K562 (cell line): ENCODE measurements around the gene MRAP2. TPM values are rescaled to one million over a fixed set of nuclear protein-coding genes. Genes with fewer than 3 reads are reported as not detected.

Experiments used
- ATF7 ChIP-seq: fragments of 450-650 bp; IDR thresholded peaks from 2 replicates; pipeline ENCODE4 v1.7.1; 2014; ENCODE audit warnings: mild to moderate bottlenecking, moderate library complexity
- BRD9 ChIP-seq: fragments of 450-650 bp; IDR thresholded peaks from 2 replicates; pipeline ENCODE4 v1.6.1; 2018; ENCODE audit warnings: low read depth; ENCODE audit not compliant: partially characterized antibody
- HDAC3 ChIP-seq: fragments of 450-650 bp; IDR thresholded peaks from 2 replicates; pipeline ENCODE4 v1.6.1; 2018; ENCODE audit warnings: borderline replicate concordance, mild to moderate bottlenecking, moderate library complexity; ENCODE audit not compliant: partially characterized antibody
- KDM1A ChIP-seq, 2 experiments: fragments of 450-650 bp; IDR thresholded peaks; 2 replicates each; pipeline ENCODE4 v1.6.1; 2016; ENCODE audit warnings: mild to moderate bottlenecking in 2 of 2
- KDM2B ChIP-seq: fragments of 250-450 bp; sonication (Bioruptor Pico); IDR thresholded peaks from 2 replicates; pipeline ENCODE4 v1.8.0; 2021; ENCODE audit warnings: mild to moderate bottlenecking, moderate library complexity
- MAZ ChIP-seq, 2 experiments: fragments of 450-650 bp in 1 of 2; sonication (generic) in 1 of 2; formaldehyde crosslinking; IDR thresholded peaks in 1 of 2; conservative IDR thresholded peaks in 1 of 2; 2 replicates each; pipeline versions ENCODE4 v1.4.0 to v1.5.0; 2020; ENCODE audit warnings: mild to moderate bottlenecking in 1 of 2, missing genetic modification reagents in 1 of 2
- NR4A1 ChIP-seq, 2 experiments: fragments of 250-450 bp in 1 of 2; fragments of 450-650 bp in 1 of 2; sonication (Bioruptor Pico) in 1 of 2; IDR thresholded peaks; 2 replicates each; pipeline versions ENCODE4 v1.4.0 to v1.6.1; 2016 to 2020; ENCODE audit warnings: mild to moderate bottlenecking in 2 of 2, missing compliant biosample characterization in 1 of 2, missing genetic modification characterization in 1 of 2, moderate library complexity in 1 of 2
- NUFIP1 ChIP-seq: fragments of 450-650 bp; IDR thresholded peaks from 2 replicates; pipeline ENCODE4 v1.6.1; 2018; ENCODE audit not compliant: partially characterized antibody
- PML ChIP-seq: IDR thresholded peaks from 2 replicates; pipeline ENCODE4 v1.6.1; 2012; ENCODE audit warnings: low read length, inconsistent platforms
- RB1 ChIP-seq: fragments of 450-650 bp; IDR thresholded peaks from 2 replicates; pipeline ENCODE4 v1.6.1; 2017; ENCODE audit warnings: low read depth, mild to moderate bottlenecking
- RCOR1 ChIP-seq, 2 experiments: IDR thresholded peaks; 2 replicates each; pipeline ENCODE4 v1.6.1; 2012; ENCODE audit warnings: low read depth in 2 of 2, low read length in 2 of 2, borderline replicate concordance in 1 of 2, improper control_type of control experiment in 1 of 2
- SMARCA4 ChIP-seq: fragments of 450-650 bp; IDR thresholded peaks from 2 replicates; pipeline ENCODE4 v1.6.1; 2016
- TAL1 ChIP-seq: fragments of 450-650 bp; IDR thresholded peaks from 2 replicates; pipeline ENCODE4 v1.6.1; 2016; ENCODE audit warnings: mild to moderate bottlenecking
- TRIM28 ChIP-seq: fragments of 450-650 bp; IDR thresholded peaks from 2 replicates; pipeline ENCODE4 v1.6.1; 2017
- ZBTB17 ChIP-seq: fragments of 450-650 bp; formaldehyde crosslinking; IDR thresholded peaks from 2 replicates; pipeline ENCODE4 v1.4.0; 2020; ENCODE audit warnings: mild to moderate bottlenecking
- ZNF551 ChIP-seq: fragments of 250-450 bp; sonication (Bioruptor Pico); IDR thresholded peaks from 2 replicates; pipeline ENCODE4 v1.5.0; 2021; ENCODE audit warnings: mild to moderate bottlenecking, moderate library complexity
- ZNF766 ChIP-seq: fragments of 200-800 bp; sonication (Bioruptor generic); conservative IDR thresholded peaks from 2 replicates; pipeline ENCODE4 v1.6.1; 2016; ENCODE audit warnings: missing genetic modification characterization, missing compliant biosample characterization
- ZNF79 ChIP-seq: fragments of 250-450 bp; sonication (Bioruptor Pico); IDR thresholded peaks from 2 replicates; pipeline ENCODE4 v1.4.0; 2020; ENCODE audit warnings: low read depth, mild to moderate bottlenecking, moderate library complexity
- ZZZ3 ChIP-seq: fragments of 450-650 bp; IDR thresholded peaks from 2 replicates; pipeline ENCODE4 v1.6.1; 2016; ENCODE audit warnings: antibody characterized with exemption, mild to moderate bottlenecking, moderate library complexity
- polyA plus RNA-seq, 8 experiments: library from polyadenylated mRNA; depleted of rRNA in 4 of 8; stranded (reverse) in 5 of 8; unstranded in 3 of 8; fragments of >200 nt; fragmentation: Nextera tagmentation in 2 of 8; fragmentation: Illumina TruSeq in 1 of 8; extraction: Ambion mirVana in 2 of 8; extraction: Trizol in 1 of 8; gene quantifications; 2 replicates each; pipeline versions ENCODE4 v1.2.1 to v1.2.3, GENCODE V29; 2011 to 2014; ENCODE audit warnings: inconsistent platforms in 1 of 8, missing spikeins in 1 of 8
- total RNA-seq, 7 experiments: library from RNA; depleted of rRNA in 6 of 7; stranded (reverse); fragments of >200 nt in 6 of 7; fragmentation: Illumina TruSeq in 2 of 7; extraction: Trizol in 2 of 7; gene quantifications; 2 replicates each; pipeline versions ENCODE4 v1.2.1 to v1.2.3, GENCODE V29; 2011 to 2021; ENCODE audit warnings: low replicate concordance in 1 of 7
- TF ChIP-seq, protein P1 (sequence below): fragments of 250-450 bp; sonication (Bioruptor Pico); IDR thresholded peaks from 2 replicates; pipeline ENCODE4 v1.5.0; 2020; ENCODE audit warnings: mild to moderate bottlenecking
- TF ChIP-seq, protein P2 (sequence below): sonication (generic); formaldehyde crosslinking; IDR thresholded peaks from 2 replicates; pipeline ENCODE4 v1.5.0; 2020; ENCODE audit warnings: missing genetic modification reagents
- TF ChIP-seq, protein P3 (sequence below), 2 experiments: fragments of 200-800 bp in 1 of 2; sonication (Bioruptor generic) in 1 of 2; sonication (generic) in 1 of 2; formaldehyde crosslinking in 1 of 2; IDR thresholded peaks in 1 of 2; conservative IDR thresholded peaks in 1 of 2; 2 replicates each; pipeline versions ENCODE4 v1.5.0 to v1.6.1; 2016 to 2020; ENCODE audit warnings: missing compliant biosample characterization in 1 of 2, missing genetic modification characterization in 1 of 2, missing genetic modification reagents in 1 of 2
- TF ChIP-seq, protein P4 (sequence below): fragments of 250-450 bp; sonication (Bioruptor Pico); IDR thresholded peaks from 2 replicates; pipeline ENCODE4 v1.8.0; 2022; ENCODE audit warnings: inconsistent platforms

The MRAP2 gene
- total and polyA plus RNA-seq, 9 of the 15 experiments (the other 6 are each of a cell fraction or from before 2014, with no cell fraction given) = 5.9 to 38.9 (median 9.3) TPM

DNA sequence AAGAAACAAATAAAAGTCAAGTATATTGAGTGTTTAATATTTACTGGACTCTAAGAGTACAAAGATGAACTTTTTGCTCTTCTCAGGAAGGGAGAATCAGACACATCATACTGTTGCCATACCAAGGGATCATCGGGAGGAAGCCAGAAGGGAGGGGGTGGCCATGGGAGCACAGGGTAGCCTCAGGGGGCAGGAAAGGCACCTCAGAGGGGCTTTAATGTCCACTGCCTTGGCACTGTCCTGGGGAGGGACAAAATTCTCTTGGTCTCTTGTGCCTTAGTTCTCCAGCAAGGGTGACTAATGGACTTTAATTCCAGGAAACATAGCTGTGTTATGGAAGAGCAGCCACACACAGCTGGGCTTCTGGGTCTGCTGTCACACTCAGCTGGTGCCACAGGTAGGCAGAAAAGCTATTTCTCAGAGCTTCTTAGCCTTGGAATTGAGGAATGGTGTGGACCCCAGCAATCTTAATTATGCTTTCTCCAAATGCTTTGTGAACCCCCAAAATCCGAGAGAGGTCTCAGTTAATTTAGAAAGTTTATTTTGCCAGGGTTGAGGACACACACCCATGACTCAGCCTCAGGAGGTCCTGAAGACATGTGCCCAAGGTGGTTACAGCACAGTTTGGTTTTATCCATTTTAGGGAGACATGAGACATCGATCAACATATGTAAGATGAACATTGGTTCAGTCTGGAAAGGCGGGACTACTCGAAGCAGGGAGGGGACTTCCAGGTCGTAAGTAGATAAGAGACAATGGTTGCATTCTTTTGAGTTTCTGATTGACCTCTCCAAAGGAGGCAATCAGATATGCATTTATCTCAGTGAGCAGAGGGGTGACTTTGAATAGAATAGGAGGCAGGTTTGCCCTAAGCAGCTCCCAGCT lies 53.2 kb downstream of the MRAP2 start (continued):
- TF ChIP-seq MAZ (CRISPR knock-in tag; conservative IDR thresholded peaks at IDR 0.05 in 1 of 2, IDR thresholded peaks at IDR 0.05 in 1 of 2) (0 out of 4 replicates have a peak, but pooled peaks of 1 of the 2 experiments have one; percentile 34), KDM2B (CRISPR knock-in tag) (no peak), ZZZ3 (no peak), SMARCA4 (peak; percentile 86), ZNF79 (CRISPR knock-in tag) (no peak), RB1 (no peak), TRIM28 (no peak), BRD9 (no peak), ZBTB17 (CRISPR knock-in tag) (peak; percentile 47; the same call in 1 of the 2 replicates), RCOR1 (IDR thresholded peaks at IDR 0.05; ENCODE audit: borderline replicate concordance in 1 of 2, low read depth in 2 of 2, low read length in 2 of 2) (peak; percentile 38 to 84; a peak in 3 of 4 replicates), KDM1A (IDR thresholded peaks at IDR 0.05) (peak; percentile 96 to 97), PML (no peak), ZNF551 (CRISPR knock-in tag) (no peak), ATF7 (peak; percentile 47; the same call in 1 of the 2 replicates), NUFIP1 (no peak), TAL1 (peak; percentile 86), ZNF766 (CRISPR knock-in tag) (no peak), NR4A1 (CRISPR knock-in tag; IDR thresholded peaks at IDR 0.05) (no peak), NR4A1 (tag; IDR thresholded peaks at IDR 0.05) (no peak), HDAC3 (no peak)
- TF ChIP-seq, protein P1, sequence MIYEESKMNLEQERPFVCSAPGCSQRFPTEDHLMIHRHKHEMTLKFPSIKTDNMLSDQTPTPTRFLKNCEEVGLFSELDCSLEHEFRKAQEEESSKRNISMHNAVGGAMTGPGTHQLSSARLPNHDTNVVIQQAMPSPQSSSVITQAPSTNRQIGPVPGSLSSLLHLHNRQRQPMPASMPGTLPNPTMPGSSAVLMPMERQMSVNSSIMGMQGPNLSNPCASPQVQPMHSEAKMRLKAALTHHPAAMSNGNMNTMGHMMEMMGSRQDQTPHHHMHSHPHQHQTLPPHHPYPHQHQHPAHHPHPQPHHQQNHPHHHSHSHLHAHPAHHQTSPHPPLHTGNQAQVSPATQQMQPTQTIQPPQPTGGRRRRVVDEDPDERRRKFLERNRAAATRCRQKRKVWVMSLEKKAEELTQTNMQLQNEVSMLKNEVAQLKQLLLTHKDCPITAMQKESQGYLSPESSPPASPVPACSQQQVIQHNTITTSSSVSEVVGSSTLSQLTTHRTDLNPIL (CRISPR knock-in tag) = no peak
- TF ChIP-seq, protein P2, sequence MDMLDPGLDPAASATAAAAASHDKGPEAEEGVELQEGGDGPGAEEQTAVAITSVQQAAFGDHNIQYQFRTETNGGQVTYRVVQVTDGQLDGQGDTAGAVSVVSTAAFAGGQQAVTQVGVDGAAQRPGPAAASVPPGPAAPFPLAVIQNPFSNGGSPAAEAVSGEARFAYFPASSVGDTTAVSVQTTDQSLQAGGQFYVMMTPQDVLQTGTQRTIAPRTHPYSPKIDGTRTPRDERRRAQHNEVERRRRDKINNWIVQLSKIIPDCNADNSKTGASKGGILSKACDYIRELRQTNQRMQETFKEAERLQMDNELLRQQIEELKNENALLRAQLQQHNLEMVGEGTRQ (CRISPR knock-in tag) = no peak
- TF ChIP-seq, protein P3, sequence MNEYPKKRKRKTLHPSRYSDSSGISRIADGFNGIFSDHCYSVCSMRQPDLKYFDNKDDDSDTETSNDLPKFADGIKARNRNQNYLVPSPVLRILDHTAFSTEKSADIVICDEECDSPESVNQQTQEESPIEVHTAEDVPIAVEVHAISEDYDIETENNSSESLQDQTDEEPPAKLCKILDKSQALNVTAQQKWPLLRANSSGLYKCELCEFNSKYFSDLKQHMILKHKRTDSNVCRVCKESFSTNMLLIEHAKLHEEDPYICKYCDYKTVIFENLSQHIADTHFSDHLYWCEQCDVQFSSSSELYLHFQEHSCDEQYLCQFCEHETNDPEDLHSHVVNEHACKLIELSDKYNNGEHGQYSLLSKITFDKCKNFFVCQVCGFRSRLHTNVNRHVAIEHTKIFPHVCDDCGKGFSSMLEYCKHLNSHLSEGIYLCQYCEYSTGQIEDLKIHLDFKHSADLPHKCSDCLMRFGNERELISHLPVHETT (CRISPR knock-in tag; conservative IDR thresholded peaks at IDR 0.05 in 1 of 2, IDR thresholded peaks at IDR 0.05 in 1 of 2) = 0 out of 4 replicates have a peak, but pooled peaks of 1 of the 2 experiments have one; percentile 55
- TF ChIP-seq, protein P4, sequence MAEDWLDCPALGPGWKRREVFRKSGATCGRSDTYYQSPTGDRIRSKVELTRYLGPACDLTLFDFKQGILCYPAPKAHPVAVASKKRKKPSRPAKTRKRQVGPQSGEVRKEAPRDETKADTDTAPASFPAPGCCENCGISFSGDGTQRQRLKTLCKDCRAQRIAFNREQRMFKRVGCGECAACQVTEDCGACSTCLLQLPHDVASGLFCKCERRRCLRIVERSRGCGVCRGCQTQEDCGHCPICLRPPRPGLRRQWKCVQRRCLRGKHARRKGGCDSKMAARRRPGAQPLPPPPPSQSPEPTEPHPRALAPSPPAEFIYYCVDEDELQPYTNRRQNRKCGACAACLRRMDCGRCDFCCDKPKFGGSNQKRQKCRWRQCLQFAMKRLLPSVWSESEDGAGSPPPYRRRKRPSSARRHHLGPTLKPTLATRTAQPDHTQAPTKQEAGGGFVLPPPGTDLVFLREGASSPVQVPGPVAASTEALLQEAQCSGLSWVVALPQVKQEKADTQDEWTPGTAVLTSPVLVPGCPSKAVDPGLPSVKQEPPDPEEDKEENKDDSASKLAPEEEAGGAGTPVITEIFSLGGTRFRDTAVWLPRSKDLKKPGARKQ (CRISPR knock-in tag) = no peak
